GM21576 (cell line): ENCODE data around the gene FAP.

ENCODE experiments used
- ATAC-seq: cut with Tn5 transposase; IDR thresholded peaks from one replicate; pipeline ENCODE4 v1.9.1; 2021; ENCODE audit warnings: mild to moderate bottlenecking, moderate library complexity; ENCODE audit not compliant: unreplicated experiment

FAP gene

DNA sequence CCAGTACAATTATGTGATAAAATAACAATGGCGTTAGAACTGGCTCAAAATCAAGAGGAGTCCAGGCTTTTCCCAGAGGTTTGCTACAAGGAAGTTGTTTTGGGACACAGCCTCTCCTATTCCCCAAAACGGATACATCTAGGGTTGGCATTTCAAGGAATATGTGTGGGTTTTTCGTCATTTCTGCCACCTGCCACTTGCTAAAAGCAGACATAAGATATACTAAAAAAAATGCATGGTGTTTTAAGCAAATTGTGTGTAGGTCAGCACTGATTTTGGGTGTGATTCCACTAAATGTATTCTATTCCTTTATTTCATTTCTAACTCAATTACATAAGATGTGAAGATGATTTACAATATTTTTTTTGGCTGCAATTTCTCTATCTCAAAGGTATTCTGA is 54.8 kb downstream of the FAP start:
- no peak for ATAC-seq

DNA sequence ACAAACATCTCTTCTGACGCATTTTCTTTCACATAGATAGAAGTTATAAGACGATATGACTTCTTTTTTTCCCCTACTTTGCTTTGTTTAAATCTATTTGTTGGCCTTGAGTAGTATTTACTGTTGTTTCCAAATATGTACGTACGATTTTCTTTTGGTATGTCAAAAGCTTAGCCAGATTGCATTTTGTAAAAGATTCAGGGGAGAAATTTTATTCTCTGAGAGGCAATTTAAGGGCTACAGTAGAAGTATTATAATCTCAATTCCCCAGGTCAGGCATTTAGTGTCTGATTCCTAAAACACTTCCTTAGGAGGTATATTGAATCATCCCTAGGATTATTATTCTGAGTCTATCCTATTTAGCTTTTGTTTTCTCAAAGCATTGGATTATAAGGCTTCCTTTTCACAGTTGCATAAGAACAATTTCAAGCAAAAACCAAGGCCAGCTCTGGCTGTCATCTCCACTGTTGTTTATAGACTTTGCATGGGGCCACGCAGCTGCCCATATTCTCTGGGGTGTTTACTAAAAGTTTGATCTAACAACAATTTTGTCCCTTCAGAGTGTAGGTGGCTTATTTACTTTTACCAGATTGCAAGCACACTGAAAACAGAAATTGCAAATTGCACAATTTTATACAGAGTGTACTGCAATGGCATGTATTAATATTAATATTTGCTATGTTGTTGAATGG is 57.6 kb downstream of the FAP start:
- no peak for ATAC-seq

- ATAC-seq, result no peak
These were observed 58.3 kb downstream of the FAP start for GRCh38 chr2:162184821-162185450.

GRCh38 chr2:162184359-162184758 is 58.9 kb downstream of the FAP start:
- ATAC-seq, result no peak

GRCh38 chr2:162182395-162182794 is 60.9 kb downstream of the FAP start:
- no peak for ATAC-seq

GRCh38 chr2:162177301-162177700 is 65.9 kb downstream of the FAP start:
- ATAC-seq, result no peak

DNA sequence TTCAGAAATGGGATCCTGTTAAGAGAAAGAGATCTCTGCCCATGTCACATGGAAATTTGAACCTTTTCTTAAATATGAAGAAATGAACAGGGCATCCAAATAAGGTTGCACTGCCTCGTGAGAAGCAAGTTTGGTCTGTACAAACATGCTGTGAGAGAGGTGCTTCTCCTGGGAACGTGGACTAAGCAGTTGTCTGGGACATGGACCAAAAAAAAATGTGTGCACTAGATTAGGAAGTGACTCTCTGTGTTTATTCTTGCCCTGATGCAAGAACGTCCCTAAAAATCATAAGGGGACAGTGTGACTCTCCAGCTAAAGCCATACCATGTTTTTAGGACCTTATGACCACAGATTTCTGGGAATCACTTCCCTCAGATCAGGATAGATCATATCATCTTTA is 67.5 kb downstream of the FAP start:
- no peak for ATAC-seq

DNA sequence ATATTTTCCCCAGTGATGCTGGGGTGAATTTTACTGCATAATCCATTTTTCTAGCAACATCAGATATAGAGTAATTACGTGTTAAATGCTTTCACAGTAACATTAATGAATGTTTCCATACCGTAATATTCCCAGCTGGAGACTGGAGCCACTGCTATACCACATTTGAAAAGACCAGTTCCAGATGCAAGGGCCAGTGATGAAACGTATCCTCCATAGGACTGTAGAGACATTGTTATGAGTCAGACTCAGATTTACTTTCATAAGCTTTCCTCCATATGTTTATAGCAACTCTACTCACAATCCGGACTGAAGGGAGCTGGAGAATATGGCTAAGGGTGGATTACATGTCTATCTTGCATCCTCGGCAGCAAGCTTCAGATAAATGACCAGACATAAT is 68.5 kb downstream of the FAP start:
- no peak for ATAC-seq

DNA sequence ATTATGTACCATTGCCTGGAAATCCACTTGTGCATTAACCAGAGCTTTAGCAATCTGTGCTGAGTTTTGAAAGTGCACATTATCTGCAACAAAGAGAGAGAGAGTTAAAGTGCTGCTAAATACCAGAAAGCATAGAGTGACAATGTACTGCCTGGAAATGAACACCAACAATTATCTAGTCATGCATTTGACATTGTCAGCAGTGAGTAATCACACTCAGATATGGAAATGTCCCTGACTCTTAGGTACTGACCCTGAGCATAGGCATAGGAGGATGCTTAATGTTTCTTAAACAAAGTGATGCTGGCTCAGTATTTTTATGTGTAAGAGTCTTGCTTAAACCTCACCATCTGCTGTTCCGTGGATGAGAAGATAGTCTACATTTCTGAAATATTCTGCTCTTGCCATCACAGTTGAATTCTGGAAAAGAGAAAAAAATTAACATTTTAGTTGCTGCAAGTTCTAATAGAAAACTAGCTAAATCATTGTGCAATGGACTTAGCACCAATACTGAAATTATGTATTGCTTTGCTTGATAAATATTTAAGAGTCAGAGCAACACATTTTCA is 70.4 kb downstream of the FAP start:
- no peak for ATAC-seq

DNA sequence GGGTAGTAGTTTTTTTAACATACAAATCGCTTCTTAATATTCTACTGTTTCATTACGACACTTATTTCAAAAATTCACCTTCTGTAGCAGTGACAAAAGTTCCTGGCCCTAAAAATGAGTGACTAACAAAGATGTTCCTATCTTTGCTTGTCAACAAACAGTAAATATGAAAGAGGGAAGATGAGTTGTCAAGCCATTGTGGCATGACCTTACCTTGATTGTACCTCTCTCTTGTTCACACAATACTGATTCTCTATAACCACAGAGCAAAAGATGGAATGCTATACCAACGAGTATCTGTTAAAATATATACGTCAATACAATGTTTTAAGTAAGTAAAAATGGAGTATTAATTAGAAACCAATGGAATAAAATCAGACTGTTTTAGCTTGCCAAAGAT is 76.5 kb downstream of the FAP start:
- ATAC-seq, result no peak

- ATAC-seq, result no peak
These were observed 77.1 kb downstream of the FAP start for GRCh38 chr2:162166174-162166573.

DNA sequence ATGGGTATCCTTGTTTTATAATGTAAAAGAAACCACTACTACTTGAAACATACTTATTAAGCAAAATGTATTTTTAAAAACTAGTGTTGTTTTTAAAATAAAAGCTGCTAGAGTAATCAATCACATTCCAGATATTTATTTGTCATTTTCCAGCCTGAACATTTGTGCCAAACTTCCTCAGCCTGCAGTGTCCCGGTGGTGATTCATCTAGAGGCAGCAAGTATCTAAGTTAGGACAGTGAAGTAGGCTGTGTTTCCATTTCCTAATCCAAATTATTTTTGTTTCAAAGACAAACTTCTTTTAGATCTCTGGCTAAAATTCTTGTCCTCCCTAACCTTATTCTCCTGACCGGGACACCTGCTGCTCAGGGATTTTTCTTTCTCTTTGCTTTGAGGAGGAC is 78.4 kb downstream of the FAP start:
- ATAC-seq, result no peak

DNA sequence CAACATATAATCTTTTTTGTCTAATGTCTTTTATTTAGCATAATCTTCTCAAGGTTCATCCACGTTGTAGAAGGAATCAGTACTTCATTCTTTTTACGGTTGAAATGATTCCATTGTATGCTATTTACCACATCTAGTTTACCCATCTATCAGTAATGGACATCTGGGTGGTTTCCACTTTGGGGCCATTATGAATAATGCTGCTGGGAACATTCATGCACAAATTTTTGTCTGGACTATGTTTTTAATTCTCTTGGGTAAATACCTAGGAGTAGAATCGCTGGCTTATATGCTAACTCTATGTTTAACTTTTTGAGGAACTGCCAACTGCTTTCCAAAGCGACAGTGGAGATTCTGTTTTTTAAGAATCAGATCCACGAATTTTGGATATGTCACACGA is 83.8 kb downstream of the FAP start:
- ATAC-seq, result no peak

DNA sequence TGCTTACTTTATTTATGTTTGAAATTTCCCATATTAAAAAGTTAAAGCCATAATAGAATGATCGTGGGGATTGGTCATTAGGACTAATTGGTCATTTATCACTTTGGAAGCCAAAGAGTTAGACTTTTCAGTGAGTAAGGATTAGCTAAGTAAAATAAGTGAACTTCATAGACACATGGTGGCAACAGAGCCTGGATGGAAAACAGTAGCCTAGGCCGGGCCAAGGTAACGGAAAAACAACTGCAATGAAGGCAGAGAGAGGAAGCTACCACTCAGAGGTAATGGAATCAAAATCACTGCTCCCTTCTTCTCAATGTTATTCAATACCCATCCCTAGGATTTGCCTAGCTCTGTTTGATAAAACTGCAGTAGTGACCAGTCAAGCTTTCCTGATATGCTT is 87.1 kb downstream of the FAP start:
- ATAC-seq, result no peak

- no peak for ATAC-seq
These were observed 88.2 kb downstream of the FAP start for GRCh38 chr2:162155093-162155492.

GRCh38 chr2:162153608-162154224 is 89.5 kb downstream of the FAP start:
- ATAC-seq, result peak; percentile 98

- ATAC-seq, result no peak
These were observed 91.1 kb downstream of the FAP start, which contains the start of gene GCG for GRCh38 chr2:162152147-162152546. Gene GCG, minus strand, starts transcription at chr2:162152247. Its CDS starts 3,069 bp downstream, at chr2:162149178.

- ATAC-seq, result no peak
These were observed 93.3 kb downstream of the FAP start for GRCh38 chr2:162149940-162150339.

GRCh38 chr2:162149466-162149865 is 93.8 kb downstream of the FAP start:
- ATAC-seq, result no peak

DNA sequence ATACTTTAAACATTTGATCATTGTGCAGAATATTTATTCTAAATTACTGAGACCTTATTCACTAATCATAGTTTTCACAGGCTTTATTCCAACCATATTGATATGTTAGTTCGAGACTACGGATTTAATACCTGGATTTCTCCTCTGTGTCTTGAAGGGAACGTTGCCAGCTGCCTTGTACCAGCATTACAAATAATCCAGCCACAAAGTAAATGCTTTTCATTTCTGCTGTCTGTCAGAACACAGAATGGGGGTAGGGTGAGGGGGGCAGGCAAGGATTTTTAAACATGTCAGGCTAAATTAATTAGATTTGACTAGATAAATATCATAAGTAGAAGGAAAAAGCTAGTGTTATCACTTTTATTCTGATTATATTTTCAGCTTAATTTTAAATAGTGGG is 94.3 kb downstream of the FAP start:
- ATAC-seq, result no peak

- ATAC-seq, result no peak
These were observed 99.3 kb downstream of the FAP start for GRCh38 chr2:162143969-162144368.

DNA sequence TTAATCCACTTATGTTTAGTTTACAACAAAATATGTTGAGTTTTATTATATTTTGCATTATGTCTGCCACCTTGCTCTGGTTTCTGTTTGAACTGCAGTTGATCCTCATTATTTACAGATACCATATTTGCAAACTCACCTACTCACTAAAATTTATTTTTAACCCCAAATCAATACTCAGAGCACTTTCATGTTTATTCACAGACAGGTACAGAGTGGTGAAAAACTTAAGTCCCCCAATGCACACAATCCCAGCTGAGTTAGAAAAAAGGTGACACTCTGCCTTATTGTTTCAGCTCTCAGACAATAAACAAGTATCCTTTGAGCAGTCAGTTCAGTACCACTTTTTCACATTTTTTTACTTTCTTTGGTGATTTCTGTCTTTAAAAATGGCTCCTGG is 104.9 kb downstream of the FAP start:
- no peak for ATAC-seq
